A673 (cell line): ENCODE measurements around the gene BEST2.

Source experiments
- CTCF ChIP-seq: fragments of 300-800, 200-600 bp; sonication (generic); conservative IDR thresholded peaks from 2 replicates; pipeline ENCODE4 v1.5.1; 2017; ENCODE audit warnings: low read depth, mild to moderate bottlenecking, antibody characterized with exemption, low read length, moderate library complexity, mixed read lengths
- EZH2 ChIP-seq: fragments of 200-600 bp; sonication (generic); IDR thresholded peaks from 2 replicates; pipeline ENCODE4 v1.6.1; 2017; ENCODE audit warnings: borderline replicate concordance, low read depth, mild to moderate bottlenecking, mixed read lengths, antibody characterized with exemption, low read length; ENCODE audit not compliant: poor library complexity, severe bottlenecking

GRCh38 chr19:12759686-12760085, 8.1 kb downstream of the BEST2 start:
- TF ChIP-seq CTCF (no peak), EZH2 (no peak)
